ENCODE data around the gene HCRTR2. TPM values are rescaled to one million over a fixed set of nuclear protein-coding genes. Genes with fewer than 3 reads are reported as not detected.

Gene HCRTR2
- total and polyA plus RNA-seq, 2 of the 8 experiments (the other 6 are each of a cell fraction or from before 2014, with no cell fraction given): 0.19 to 0.23 TPM

DNA sequence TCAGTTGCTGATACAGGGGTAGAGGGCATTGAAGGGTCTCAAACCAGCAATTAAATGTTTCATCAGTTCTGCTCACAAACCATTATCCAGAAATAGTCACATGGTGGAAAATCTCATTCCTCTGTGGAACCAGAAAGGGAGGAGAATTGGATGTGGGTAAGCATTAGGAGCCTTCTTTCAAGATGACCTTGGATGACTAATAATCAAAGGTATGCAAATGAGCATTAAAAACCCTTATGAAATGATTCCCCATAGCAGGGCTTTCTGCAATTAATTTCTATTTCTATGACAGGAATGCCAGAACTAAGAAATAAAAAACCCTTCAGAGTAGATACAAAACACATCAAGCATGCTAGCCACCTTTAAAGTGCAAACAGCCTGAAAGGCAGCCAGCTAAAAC lies 37.4 kb upstream of the HCRTR2 start:
- no peaks in the 10 kb centered on the region for H3K23me2 ChIP-seq (ENCODE audit: low read depth, low read length)
- H3K4me1 ChIP-seq (replicated peaks in 1 of 4; ENCODE audit: control insufficient read depth in 3 of 4, insufficient read depth in 4 of 4, low read length in 3 of 4): no peaks in the 10 kb centered on the region
- H3K9me3 ChIP-seq (ENCODE audit: insufficient read depth in 2 of 2, low read depth in 1 of 2, low read length in 1 of 2): no peaks in the 10 kb centered on the region
- no peaks in the 10 kb centered on the region for H3K79me2 ChIP-seq (ENCODE audit: control insufficient read depth in 1 of 2, insufficient read depth in 2 of 2, low read length in 2 of 2)
- no peak overlapping the region for H2AK5ac ChIP-seq (ENCODE audit: low read depth, low read length)
- no peaks in the 10 kb centered on the region for H3K27me3 ChIP-seq (replicated peaks in 1 of 4; ENCODE audit: control insufficient read depth in 3 of 4, extremely low read depth in 1 of 4, insufficient read depth in 3 of 4, low read length in 3 of 4)
- H2BK12ac ChIP-seq (ENCODE audit: low read depth, low read length): no peak overlapping the region
- no peak overlapping the region for H3K56ac ChIP-seq (replicated peaks; ENCODE audit: insufficient read length, low read depth, low read length)
- POLR2A ChIA-PET (ENCODE audit: partially characterized antibody): no interaction called here
- no peak overlapping the region for H3K27ac ChIP-seq (ENCODE audit: low read depth, low read length)
- CTCF ChIA-PET (ENCODE audit: partially characterized antibody): no interaction called here
- no peak overlapping the region for H3K4ac ChIP-seq (replicated peaks; ENCODE audit: insufficient read length, low read depth, low read length)
- H3K4me3 ChIP-seq (ENCODE audit: extremely low read depth in 1 of 4, insufficient read depth in 2 of 4, low read depth in 3 of 4, low read length in 4 of 4): no peak overlapping the region
- H3K4me2 ChIP-seq (ENCODE audit: insufficient read depth in 1 of 2, low read depth in 2 of 2, low read length in 2 of 2): no peak overlapping the region
- no peak overlapping the region for H4K8ac ChIP-seq (ENCODE audit: extremely low read depth, insufficient read depth, low read length)
- H2BK5ac ChIP-seq (ENCODE audit: low read depth, low read length): no peak overlapping the region
- no peaks in the 10 kb centered on the region for H4K20me1 ChIP-seq (replicated peaks in 1 of 2; ENCODE audit: control insufficient read depth in 1 of 2, insufficient read depth in 2 of 2, low read length in 2 of 2)
- H3K14ac ChIP-seq (ENCODE audit: insufficient read length): no peak overlapping the region
- no peak overlapping the region for H2BK120ac ChIP-seq (replicated peaks; ENCODE audit: low read depth, low read length)
- H3K79me1 ChIP-seq (ENCODE audit: low read depth, low read length): no peaks in the 10 kb centered on the region
- FAIRE-seq (no peak), DNase-seq (ENCODE audit: low read depth in 1 of 2, low spot score in 2 of 2) (no peak)
- no peak overlapping the region for H2BK20ac ChIP-seq (ENCODE audit: low read length)
- no peak overlapping the region for H2AFZ ChIP-seq (ENCODE audit: low read length)
- no peak overlapping the region for H3K9ac ChIP-seq (replicated peaks in 1 of 4; ENCODE audit: extremely low read depth in 1 of 4, low read depth in 3 of 4, low read length in 3 of 4)
- no peak overlapping the region for H2BK15ac ChIP-seq (ENCODE audit: low read length)
- H3K36me3 ChIP-seq (ENCODE audit: control insufficient read depth in 2 of 4, insufficient read depth in 4 of 4, low read length in 3 of 4): no peaks in the 10 kb centered on the region; a peak in 1 of 8 replicates
- H3K18ac ChIP-seq (ENCODE audit: extremely low read depth, low read length): no peak overlapping the region
- no peak overlapping the region for H3K23ac ChIP-seq (ENCODE audit: insufficient read length)
- no peak overlapping the region for H4K5ac ChIP-seq (ENCODE audit: insufficient read length, low read depth, low read length)
- H4K91ac ChIP-seq (replicated peaks; ENCODE audit: insufficient read length, low read length): no peak overlapping the region
- TF ChIP-seq RBBP5 (IDR thresholded peaks at IDR 0.05; ENCODE audit: borderline replicate concordance, low read depth, low read length) (no peak), JUND (IDR thresholded peaks at IDR 0.05; ENCODE audit: low read length) (no peak), SUZ12 (IDR thresholded peaks at IDR 0.05; ENCODE audit: low read length) (no peak), CREB1 (IDR thresholded peaks at IDR 0.05) (no peak)
- TF ChIP-seq, protein P1, sequence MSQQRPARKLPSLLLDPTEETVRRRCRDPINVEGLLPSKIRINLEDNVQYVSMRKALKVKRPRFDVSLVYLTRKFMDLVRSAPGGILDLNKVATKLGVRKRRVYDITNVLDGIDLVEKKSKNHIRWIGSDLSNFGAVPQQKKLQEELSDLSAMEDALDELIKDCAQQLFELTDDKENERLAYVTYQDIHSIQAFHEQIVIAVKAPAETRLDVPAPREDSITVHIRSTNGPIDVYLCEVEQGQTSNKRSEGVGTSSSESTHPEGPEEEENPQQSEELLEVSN (IDR thresholded peaks at IDR 0.05): no peak

All from H1 (cell line).